Measurements from ENCODE around the gene VSX2.
"Not testable (repeated sequence)": the region's sequence is repeated elsewhere in the genome, so short reads cannot be mapped to it uniquely, and the experiment has no call there.

The VSX2 gene

DNA sequence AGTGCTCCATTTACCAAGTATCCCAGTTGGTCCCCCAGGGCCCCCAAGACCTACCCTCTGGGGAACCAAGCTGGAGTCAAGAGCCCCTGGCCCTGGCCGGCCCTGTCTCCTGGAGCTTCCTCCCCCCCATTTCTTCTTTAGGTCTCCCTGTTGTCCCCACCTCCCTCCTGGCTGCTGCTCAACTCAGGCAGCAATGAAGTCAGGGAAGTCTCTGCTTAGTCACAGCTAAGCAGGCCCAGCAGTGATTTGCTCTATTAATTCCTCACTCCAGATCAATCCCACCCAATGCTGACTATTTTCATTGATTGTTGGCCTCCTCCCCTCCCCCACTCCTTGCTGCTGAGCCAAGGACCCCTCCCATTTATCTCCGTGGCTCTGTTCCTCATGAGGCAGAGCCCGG lies 28.3 kb downstream of the VSX2 start:
- no peak for DNase-seq (ENCODE audit: insufficient read length, low spot score)
- TF ChIP-seq, protein P1, sequence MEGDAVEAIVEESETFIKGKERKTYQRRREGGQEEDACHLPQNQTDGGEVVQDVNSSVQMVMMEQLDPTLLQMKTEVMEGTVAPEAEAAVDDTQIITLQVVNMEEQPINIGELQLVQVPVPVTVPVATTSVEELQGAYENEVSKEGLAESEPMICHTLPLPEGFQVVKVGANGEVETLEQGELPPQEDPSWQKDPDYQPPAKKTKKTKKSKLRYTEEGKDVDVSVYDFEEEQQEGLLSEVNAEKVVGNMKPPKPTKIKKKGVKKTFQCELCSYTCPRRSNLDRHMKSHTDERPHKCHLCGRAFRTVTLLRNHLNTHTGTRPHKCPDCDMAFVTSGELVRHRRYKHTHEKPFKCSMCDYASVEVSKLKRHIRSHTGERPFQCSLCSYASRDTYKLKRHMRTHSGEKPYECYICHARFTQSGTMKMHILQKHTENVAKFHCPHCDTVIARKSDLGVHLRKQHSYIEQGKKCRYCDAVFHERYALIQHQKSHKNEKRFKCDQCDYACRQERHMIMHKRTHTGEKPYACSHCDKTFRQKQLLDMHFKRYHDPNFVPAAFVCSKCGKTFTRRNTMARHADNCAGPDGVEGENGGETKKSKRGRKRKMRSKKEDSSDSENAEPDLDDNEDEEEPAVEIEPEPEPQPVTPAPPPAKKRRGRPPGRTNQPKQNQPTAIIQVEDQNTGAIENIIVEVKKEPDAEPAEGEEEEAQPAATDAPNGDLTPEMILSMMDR (IDR thresholded peaks at IDR 0.05; ENCODE audit: insufficient read depth, missing control alignments): no peak
- no peak for FAIRE-seq

DNA sequence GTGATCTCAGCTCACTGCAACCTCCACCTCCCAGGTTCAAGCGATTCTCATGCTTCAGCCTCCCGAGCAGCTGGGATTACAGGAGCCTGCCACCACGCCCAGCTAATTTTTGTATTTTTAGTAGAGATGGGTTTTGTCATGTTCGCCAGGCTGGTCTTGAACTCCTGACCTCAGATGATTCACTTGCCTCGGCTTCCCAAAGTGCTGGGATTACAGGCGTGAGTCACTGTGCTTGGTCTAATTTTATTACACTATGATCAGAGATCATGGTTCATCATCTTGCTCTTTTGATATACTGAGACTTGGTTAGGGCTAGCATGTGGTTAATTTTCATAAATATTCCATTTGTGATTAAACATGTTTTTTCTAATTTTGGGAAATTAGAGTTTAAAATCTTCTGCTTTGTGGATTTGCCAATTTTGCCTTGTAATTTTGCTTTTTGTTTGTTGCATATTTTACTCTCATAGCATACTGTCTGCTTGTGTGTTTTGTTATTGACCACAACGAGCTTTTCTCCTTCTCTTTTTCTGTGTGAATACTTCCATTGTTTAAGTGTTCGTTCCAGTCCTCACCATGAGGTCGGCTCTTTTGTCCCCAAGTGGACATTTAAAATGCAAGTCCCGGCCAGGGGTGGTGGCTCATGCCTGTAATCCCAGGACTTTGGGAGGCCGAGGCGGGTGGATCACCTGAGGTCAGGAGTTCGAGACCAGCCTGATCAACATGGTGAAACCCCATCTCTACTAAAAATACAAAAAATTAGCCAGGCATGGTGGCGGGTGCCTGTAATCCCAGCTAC lies 31.3 kb downstream of the VSX2 start:
- not testable (repeated sequence) for DNase-seq (ENCODE audit: insufficient read length, low spot score); FAIRE-seq

DNA sequence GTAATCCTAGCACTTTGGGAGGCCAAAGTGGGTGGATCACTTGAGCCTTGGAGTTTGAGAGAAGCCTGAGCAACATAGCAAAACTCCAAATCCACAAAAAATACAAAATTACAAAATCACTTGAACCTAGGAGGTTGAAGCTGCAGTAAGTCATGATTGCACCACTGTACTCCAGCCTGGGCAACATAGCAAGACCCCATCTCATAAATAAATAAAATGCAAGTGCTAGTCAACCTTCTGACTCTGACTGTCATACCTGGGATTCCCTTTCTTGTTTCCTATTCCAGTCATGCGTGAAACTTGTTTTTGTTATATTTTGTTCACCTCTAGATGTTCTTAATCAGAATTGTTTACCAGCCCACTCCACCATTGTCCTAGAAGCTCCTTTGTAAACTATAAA lies 32.1 kb downstream of the VSX2 start:
- no peak for FAIRE-seq
- TF ChIP-seq, protein P1 (IDR thresholded peaks at IDR 0.05; ENCODE audit: insufficient read depth, missing control alignments): no peak

DNA sequence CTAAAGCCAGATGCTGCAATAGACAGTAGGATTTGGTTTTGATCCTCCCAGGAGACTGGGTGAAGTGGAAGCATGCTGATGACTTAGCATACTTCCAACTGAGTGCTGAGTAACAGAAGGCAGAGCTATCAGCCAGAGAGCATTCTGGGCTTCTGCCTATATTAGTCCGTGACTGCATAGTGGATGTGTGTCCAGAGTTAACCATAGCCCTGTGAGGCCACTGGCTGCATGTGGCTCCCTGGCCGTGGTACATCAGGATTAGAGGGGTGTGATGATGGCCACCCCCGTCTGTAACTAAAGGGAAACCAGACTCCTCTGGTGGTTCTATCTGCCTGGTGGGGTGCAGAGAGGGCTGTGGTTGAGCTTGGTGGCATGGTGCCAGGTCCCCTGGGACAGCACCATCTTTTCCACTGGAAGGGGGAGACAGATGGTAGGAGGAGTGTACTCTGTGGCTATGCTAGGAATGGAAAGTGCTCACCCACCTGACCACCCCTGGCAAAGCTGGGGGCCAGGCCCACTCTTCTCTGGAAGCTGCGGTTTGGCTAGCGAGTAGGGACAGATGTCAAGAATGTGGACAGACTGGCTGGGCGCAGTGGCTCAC lies 36.1 kb downstream of the VSX2 start:
- DNase-seq (ENCODE audit: insufficient read length, low spot score): no peak
- FAIRE-seq: no peak
- TF ChIP-seq, protein P1 (IDR thresholded peaks at IDR 0.05; ENCODE audit: insufficient read depth, missing control alignments): no peak

More for the DNA sequence above, 32.1 kb downstream of the VSX2 start:
- DNase-seq (ENCODE audit: insufficient read length, low spot score): no peak

DNA sequence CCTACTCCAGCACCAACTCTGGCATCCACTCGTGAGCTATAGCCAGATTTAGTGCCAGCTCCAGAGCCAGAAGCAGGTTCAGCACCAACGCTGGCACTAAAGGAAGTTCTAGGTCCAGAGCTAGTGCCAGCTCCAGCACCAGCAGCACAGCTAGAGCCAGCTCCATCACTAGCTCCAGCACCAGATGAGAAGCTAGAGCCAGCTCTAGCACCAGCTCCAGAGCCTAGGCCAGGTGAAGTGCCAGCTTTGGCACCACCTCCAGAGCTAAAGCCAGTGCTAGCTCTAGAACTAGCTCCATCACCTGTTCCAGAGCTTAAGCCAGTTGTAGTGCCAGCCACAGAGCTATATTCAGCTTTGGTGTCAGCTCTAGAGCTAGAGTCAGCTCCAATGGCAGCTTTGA lies 38.8 kb downstream of the VSX2 start:
- no peak for FAIRE-seq
- no peak for DNase-seq (ENCODE audit: insufficient read length, low spot score)
- TF ChIP-seq, protein P1 (IDR thresholded peaks at IDR 0.05; ENCODE audit: insufficient read depth, missing control alignments): no peak

DNA sequence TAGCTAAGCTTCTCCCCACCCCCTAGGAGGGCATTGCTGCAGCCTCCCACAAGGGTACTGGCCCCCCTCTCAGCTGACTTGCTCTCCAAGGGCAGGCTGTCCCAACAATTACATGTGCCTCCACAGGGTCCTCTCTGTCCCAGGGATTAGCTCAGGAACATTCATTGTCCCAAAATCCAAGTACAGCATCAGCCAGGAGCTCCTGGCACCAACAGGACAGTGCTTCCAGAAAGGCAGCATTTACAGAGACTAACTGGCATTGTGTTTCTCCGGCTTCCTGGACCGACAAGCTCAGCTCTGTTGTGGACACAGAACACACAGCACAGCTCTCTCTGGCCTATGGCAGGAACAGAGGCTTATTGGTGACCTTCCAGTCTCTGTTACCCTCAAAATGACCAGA lies 41.8 kb downstream of the VSX2 start:
- DNase-seq (ENCODE audit: insufficient read length, low spot score) (no peak), FAIRE-seq (no peak)
- TF ChIP-seq, protein P1 (IDR thresholded peaks at IDR 0.05; ENCODE audit: insufficient read depth, missing control alignments): no peak

DNA sequence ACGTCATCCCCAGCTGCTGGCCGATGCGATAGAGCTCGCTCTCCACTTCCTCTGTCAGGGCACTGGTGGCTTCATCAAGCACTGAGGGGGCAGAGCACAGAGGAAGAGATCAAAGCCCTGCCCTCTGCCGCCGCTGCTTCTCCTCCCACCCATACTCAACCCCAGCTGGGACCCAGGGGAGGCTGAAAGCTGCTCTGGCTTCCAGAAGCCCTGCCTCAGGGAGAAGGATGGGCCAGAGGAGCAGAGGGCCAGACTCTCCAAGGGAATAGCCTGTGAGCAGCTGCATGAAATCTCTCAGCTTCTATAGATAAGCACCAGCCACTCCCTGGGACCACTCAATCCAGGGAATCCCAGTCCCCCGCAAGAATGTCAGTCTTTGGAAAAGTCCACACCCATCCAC lies 47.5 kb downstream of the VSX2 start:
- no peak for DNase-seq (ENCODE audit: insufficient read length, low spot score)
- FAIRE-seq: no peak
- TF ChIP-seq, protein P1 (IDR thresholded peaks at IDR 0.05; ENCODE audit: insufficient read depth, missing control alignments): no peak

All from D721Med (cell line).